Measurements from ENCODE around the gene DPYD. TPM values are rescaled to one million over a fixed set of nuclear protein-coding genes. Genes with fewer than 3 reads are reported as not detected.

DPYD gene
- total and polyA plus RNA-seq, 9 of the 15 experiments (the other 6 are each of a cell fraction or from before 2014, with no cell fraction given): 0.03 to 0.25 (median 0.08) TPM; not detected in 2

GRCh38 chr1:97123717-97124431 lies 797.0 kb downstream of the DPYD start:
- DNase-seq (ENCODE audit: extremely low read depth in 1 of 4, low spot score in 3 of 4): no peak
- Histone ChIP-seq H2AFZ (ENCODE audit: low read depth, low read length) (no peak overlapping the region), H3K27ac (ENCODE audit: extremely low read depth, low read depth, low read length) (no peak overlapping the region), H3K27me3 (ENCODE audit: control insufficient read depth in 2 of 2, insufficient read depth in 2 of 2, low read length in 2 of 2) (no peaks in the 10 kb centered on the region), H3K4me3 (no peak overlapping the region), H4K20me1 (replicated peaks; ENCODE audit: control insufficient read depth, insufficient read depth, low read length) (no peaks in the 10 kb centered on the region), H3K79me2 (ENCODE audit: control insufficient read depth, insufficient read depth, low read length) (no peaks in the 10 kb centered on the region), H3K9me3 (replicated peaks; ENCODE audit: control insufficient read depth, insufficient read depth, low read depth, low read length) (no peaks in the 10 kb centered on the region), H3K36me3 (ENCODE audit: control insufficient read depth, insufficient read depth, low read length) (no peaks in the 10 kb centered on the region), H3K9ac (ENCODE audit: insufficient read depth in 1 of 2, low read depth in 2 of 2, low read length in 2 of 2) (no peak overlapping the region), H3K4me1 (replicated peaks in 1 of 2; ENCODE audit: control insufficient read depth in 2 of 2, insufficient read depth in 2 of 2, low read length in 2 of 2) (no peaks in the 10 kb centered on the region), H3K4me2 (ENCODE audit: insufficient read depth, low read length) (no peak overlapping the region), H3K9me1 (ENCODE audit: control insufficient read depth, insufficient read depth, low read length) (no peaks in the 10 kb centered on the region)
- WGBS (ENCODE audit: insufficient coverage, low coverage, missing lambda C conversion rate): 0% methylated on average over 3 of the region's 3 CpGs
- in situ Hi-C loops (cut with MboI): no loop called here
- ATAC-seq: no peak
- no TSS peak for BruUV-seq (replicated peaks)
- FAIRE-seq: no peak
- CTCF ChIA-PET (ENCODE audit: low intra/inter-chr PET ratio): no interaction called here
- POLR2A ChIA-PET: no interaction called here
- intact Hi-C loops (cut with micrococcal nuclease): no loop called here
- TF ChIP-seq GATA2 (CRISPR knock-in tag; IDR thresholded peaks at IDR 0.05): no peak
- no peak for TF ChIP-seq HDGF (IDR thresholded peaks at IDR 0.05)
- TF ChIP-seq REST (IDR thresholded peaks at IDR 0.05; ENCODE audit: borderline replicate concordance): no peak
- TF ChIP-seq REST (CRISPR knock-in tag; IDR thresholded peaks at IDR 0.05; ENCODE audit: low read depth): no peak
- TF ChIP-seq SOX6 (IDR thresholded peaks at IDR 0.05): no peak
- TF ChIP-seq L3MBTL2 (IDR thresholded peaks at IDR 0.05): no peak
- TF ChIP-seq TCFL5 (CRISPR knock-in tag; conservative IDR thresholded peaks at IDR 0.05): no peak
- TF ChIP-seq CBX8 (IDR thresholded peaks at IDR 0.05; ENCODE audit: borderline replicate concordance, extremely low read depth, low read depth, low read length, poor library complexity, severe bottlenecking): no peak
- no peak for TF ChIP-seq ETV5 (CRISPR knock-in tag; IDR thresholded peaks at IDR 0.05; ENCODE audit: low read depth)
- no peak for TF ChIP-seq CHD1 (IDR thresholded peaks at IDR 0.05; ENCODE audit: low read length)
- TF ChIP-seq NRF1 (conservative IDR thresholded peaks at IDR 0.05 in 1 of 2, IDR thresholded peaks at IDR 0.05 in 1 of 2): no peak
- TF ChIP-seq, protein P1, sequence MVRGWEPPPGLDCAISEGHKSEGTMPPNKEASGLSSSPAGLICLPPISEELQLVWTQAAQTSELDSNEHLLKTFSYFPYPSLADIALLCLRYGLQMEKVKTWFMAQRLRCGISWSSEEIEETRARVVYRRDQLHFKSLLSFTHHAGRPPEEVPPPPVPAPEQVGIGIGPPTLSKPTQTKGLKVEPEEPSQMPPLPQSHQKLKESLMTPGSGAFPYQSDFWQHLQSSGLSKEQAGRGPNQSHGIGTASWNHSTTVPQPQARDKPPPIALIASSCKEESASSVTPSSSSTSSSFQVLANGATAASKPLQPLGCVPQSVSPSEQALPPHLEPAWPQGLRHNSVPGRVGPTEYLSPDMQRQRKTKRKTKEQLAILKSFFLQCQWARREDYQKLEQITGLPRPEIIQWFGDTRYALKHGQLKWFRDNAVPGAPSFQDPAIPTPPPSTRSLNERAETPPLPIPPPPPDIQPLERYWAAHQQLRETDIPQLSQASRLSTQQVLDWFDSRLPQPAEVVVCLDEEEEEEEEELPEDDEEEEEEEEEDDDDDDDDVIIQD (CRISPR knock-in tag; IDR thresholded peaks at IDR 0.05): no peak
